Activated T-helper 1 cell treated with Interleukin-2 at 50 U/mL for 16 hours (primary cell): ENCODE data around the gene ZNF385B.
"Not testable (repeated sequence)": the region's sequence is repeated elsewhere in the genome, so short reads cannot be mapped to it uniquely, and the experiment has no call there.

Source experiments
- DNase-seq: peaks from one replicate; pipeline ENCODE4 v3.0.0-alpha.2; 2020; ENCODE audit warnings: low read depth

Gene ZNF385B

DNA sequence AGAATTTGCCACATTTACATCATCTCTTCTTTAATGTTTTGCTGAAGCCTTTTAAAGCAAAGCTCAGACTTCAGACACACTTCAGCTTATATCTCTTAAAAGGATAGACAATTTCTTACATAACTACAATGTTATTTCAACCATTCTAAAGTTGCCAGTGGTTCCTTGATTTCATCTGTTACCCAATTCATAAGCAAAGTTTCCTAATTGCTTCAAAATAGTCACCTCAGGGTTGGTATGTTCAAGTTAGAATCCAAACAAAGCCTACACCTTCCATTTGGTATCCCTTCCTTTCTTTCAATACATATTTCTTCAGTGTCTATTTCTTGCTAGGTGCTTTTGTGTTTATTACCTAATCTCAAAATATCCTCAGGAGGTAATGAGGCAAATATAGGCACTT is 60.6 kb downstream of the ZNF385B start:
- no peak for DNase-seq

GRCh38 chr2:179796213-179797007 is 65.0 kb downstream of the ZNF385B start:
- DNase-seq: no peak

GRCh38 chr2:179793902-179794301 is 67.5 kb downstream of the ZNF385B start:
- no peak for DNase-seq

DNA sequence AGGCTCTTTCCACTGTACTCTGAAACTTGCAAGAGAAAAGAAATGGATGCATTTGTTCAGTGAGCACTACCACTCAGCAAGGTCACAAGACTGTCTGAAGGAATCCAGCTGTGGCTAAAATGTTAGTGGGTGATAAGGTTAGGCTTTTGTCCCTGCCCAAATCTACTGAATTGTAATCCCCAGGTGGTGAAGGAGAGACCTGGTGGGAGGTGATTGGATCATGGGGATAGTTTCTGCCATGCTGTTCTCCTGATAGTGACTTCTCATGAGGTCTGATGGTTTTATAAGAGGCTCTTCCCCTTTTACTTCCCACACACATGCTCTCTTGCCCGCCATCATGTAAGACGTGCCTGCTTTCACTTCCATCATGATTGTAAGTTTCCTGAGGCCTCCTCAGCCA is 68.2 kb downstream of the ZNF385B start:
- DNase-seq: no peak

DNA sequence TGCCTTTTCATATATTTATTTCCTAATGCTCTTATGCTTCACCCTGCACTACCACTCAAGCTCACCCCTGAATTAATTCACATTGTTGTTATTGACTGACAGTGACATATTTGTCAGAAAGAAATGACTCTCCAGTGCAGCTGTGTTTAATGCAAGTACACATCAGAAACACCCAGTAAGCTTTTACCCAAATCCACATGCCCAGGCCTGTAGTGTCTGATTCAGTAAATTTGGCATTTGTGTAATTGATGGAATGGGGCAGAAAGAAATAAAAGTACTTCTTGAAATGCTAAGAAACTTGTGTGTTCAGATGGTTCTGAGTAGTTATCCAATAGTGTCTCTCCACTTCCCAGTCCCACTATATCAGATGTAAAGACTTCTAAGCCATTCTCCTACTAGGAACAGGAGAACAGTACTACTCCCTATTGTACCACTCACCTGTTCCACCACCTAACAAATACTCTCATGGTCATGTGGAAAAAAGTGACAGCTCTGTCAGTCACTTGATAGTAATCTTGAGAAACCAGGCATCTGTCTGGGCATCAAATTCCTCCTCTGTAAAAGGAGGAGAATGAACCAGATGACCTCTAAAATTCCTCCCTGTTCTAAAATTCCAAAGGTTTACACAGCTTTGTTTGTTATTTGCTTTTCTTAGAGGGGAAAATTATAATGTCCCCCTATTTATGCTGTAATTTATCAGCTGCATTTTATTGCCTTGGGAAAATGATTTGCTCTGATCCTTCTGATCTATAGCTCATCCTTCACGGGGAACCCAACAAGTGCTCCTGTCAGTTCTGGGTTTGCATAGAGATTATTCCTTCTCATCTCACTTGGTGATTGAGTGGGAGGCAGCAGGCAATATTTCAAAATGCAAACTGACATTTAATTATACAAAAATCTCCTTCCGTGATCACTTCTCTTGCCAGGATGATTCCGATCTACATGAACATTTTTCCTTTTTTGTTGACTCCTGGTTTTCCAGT is 70.9 kb downstream of the ZNF385B start:
- no peak for DNase-seq

- no peak for DNase-seq
Measured at GRCh38 chr2:179788104-179788503, 73.3 kb downstream of the ZNF385B start.

DNA sequence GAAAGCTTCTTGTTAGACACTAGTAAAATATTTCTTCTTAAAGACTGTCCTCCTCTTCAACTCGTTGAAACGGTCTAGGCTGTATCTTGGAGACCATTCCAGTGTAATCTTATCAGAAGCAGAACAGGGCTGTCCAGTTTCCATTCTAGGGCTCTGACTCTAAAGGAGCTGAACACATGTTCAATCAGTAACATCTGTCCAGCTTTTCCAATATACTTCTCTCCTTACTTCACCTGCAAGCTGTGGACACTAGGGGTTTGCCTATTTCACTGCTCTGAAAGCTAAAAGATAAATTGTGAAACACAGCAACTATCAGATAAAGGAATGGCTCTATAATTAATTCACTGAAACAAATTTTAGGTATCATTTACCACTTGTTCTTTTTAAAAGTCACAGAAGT is 73.8 kb downstream of the ZNF385B start:
- DNase-seq: no peak

DNA sequence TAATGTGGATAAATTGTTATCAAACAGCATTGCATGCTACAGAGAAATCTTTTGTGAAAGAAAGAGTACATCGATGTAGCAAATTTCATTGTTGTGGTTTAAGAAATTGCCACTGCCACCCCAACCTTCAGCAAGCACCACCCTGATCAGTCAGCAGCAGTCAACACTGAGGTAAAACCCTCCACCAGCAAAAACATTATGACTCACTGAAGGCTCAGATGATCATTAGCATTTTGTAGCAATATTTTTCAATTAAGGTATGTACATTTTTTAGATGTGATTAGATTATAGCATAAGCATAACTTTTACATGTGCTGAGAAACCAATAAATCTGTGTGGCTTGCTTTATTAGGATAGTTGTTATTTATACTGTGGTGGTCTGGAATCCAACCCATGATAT is 75.5 kb downstream of the ZNF385B start:
- no peak for DNase-seq

GRCh38 chr2:179782346-179782745 is 79.1 kb downstream of the ZNF385B start:
- DNase-seq: not testable (repeated sequence)

DNA sequence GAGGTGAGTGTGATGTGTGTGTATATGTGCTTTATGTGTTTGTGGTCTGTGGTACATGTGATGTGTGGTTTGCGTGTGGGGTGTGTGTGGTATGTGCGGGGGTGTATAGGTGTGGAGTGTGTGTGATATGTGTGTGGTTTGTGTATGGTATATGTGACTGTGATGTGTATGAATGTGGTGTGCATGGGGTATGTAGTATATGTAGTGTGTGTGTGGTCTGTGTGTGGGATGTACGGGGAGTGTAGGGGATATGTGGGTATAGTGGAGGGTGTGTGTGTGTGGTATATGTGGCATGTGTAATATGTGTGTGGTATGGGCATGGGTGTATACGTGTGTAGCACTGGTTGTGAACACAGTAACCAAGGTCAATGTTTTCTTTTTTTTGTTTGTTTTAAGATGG is 87.4 kb downstream of the ZNF385B start:
- no peak for DNase-seq

GRCh38 chr2:179772346-179772745 is 89.1 kb downstream of the ZNF385B start:
- no peak for DNase-seq

DNA sequence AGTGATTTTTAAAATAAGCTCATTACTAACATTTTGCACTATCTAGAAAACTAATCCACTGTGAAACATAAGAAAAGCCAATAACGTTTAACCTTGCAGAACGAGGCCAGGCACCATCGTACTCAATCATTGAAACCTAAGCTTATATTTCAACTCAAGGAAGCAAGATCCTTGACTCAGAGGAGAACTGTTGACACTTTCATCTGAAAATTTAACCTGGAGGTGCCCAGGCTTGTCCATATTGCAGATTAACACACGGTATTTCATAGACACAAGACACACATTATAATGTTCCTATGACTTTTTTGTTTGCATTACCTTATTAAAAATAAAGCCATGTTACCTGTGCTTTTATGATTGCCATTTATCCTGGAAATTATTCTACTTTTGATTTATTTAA is 89.6 kb downstream of the ZNF385B start:
- no peak for DNase-seq

DNA sequence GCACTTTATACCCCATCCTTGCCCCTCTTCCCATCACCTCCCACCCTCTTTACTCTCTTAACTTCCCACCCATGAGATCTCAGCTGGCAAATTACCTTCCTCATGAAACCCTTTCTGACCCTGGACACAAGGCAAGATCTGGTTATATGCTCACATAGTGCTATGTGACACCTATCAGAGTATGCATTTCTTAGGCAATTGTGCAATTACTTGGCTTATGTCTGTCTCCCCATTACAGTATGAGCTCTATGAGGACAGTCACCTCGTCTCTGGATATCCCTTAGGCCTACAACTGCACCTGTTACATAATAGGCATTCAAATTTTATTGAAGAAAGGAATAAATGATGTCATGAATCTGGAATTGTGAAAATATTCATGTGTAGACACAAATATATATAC is 91.4 kb downstream of the ZNF385B start:
- DNase-seq: no peak

- no peak for DNase-seq
Measured at GRCh38 chr2:179769323-179769722, 92.1 kb downstream of the ZNF385B start.

DNA sequence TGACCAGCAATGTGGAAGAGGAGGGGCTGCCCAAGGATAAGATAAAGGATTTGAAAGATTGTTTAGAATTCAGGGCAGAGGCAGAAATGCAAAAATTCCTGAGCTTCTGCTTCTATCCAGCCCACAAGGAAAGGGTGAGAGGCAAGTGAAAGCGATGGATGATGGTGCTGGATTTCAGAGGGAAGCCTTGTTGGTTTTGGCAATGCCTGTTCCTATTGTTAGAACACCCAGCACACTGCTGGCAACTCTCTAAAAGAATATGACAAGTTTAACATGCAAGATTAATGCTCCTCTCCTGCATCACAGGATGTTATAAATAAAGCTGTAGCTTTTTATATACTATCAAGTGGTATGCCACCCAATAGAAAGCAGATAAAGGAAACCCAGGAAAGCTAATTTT is 92.6 kb downstream of the ZNF385B start:
- DNase-seq: no peak

GRCh38 chr2:179765666-179766065 is 95.7 kb downstream of the ZNF385B start:
- DNase-seq: no peak

GRCh38 chr2:179764710-179765109 is 96.7 kb downstream of the ZNF385B start:
- no peak for DNase-seq

GRCh38 chr2:179758636-179759035 is 102.8 kb downstream of the ZNF385B start:
- no peak for DNase-seq

GRCh38 chr2:179751163-179751809 is 110.1 kb downstream of the ZNF385B start:
- no peak for DNase-seq

- DNase-seq: no peak
Measured at GRCh38 chr2:179749210-179749609, 112.2 kb downstream of the ZNF385B start.

DNA sequence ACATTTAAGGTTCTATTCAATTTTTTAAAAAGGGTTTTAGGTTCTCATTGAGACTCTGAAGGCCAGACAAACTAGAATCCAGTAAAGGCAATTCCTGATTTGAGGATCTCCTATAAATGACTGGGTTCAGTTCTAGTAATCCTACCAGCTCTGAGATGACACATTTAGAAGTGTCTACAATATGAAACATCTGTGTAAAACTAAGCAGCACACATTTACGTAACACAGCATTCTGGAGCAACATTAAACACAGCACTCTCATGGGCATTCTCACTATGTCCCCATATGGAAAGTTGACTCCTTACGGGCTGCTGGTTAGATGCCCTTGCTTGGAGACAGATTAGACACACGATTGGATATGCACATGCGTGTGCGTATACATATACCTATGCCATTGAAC is 114.4 kb downstream of the ZNF385B start:
- no peak for DNase-seq

- no peak for DNase-seq
Measured at GRCh38 chr2:179745635-179746256, 115.7 kb downstream of the ZNF385B start.
